ENCODE results near the gene PTP4A1.

PTP4A1 gene

GRCh38 chr6:63556369-63556768 lies 15.9 kb upstream of the PTP4A1 start:
- TF ChIP-seq CTCF (IDR thresholded peaks at IDR 0.05; ENCODE audit: insufficient read depth, low read length, poor library complexity, severe bottlenecking) = no peak
- no peak overlapping the region for H3K4me3 ChIP-seq (replicated peaks; ENCODE audit: low read depth, low read length)
- H3K27me3 ChIP-seq (replicated peaks; ENCODE audit: control insufficient read depth, insufficient read depth, low read length) = no peaks in the 10 kb centered on the region
- DNase-seq (ENCODE audit: extremely low read depth, insufficient read length) = no peak
- H3K36me3 ChIP-seq (ENCODE audit: control insufficient read depth, insufficient read depth, low read length) = no peaks in the 10 kb centered on the region

- TF ChIP-seq CTCF (IDR thresholded peaks at IDR 0.05; ENCODE audit: insufficient read depth, low read length, poor library complexity, severe bottlenecking) = no peak
- no peaks in the 10 kb centered on the region for H3K36me3 ChIP-seq (ENCODE audit: control insufficient read depth, insufficient read depth, low read length)
- no peaks in the 10 kb centered on the region for H3K27me3 ChIP-seq (replicated peaks; ENCODE audit: control insufficient read depth, insufficient read depth, low read length)
- no peak for DNase-seq (ENCODE audit: extremely low read depth, insufficient read length)
- no peak overlapping the region for H3K4me3 ChIP-seq (replicated peaks; ENCODE audit: low read depth, low read length)
These were observed 14.0 kb upstream of the PTP4A1 start for GRCh38 chr6:63558278-63558677.

GRCh38 chr6:63560801-63561287 lies 11.4 kb upstream of the PTP4A1 start:
- no peaks in the 10 kb centered on the region for H3K27me3 ChIP-seq (replicated peaks; ENCODE audit: control insufficient read depth, insufficient read depth, low read length)
- TF ChIP-seq CTCF (IDR thresholded peaks at IDR 0.05; ENCODE audit: insufficient read depth, low read length, poor library complexity, severe bottlenecking) = no peak
- DNase-seq (ENCODE audit: extremely low read depth, insufficient read length) = no peak
- no peaks in the 10 kb centered on the region for H3K36me3 ChIP-seq (ENCODE audit: control insufficient read depth, insufficient read depth, low read length)
- H3K4me3 ChIP-seq (replicated peaks; ENCODE audit: low read depth, low read length) = no peak overlapping the region

GRCh38 chr6:63561288-63561687 lies 11.0 kb upstream of the PTP4A1 start:
- Histone ChIP-seq H3K27me3 (replicated peaks; ENCODE audit: control insufficient read depth, insufficient read depth, low read length) (no peaks in the 10 kb centered on the region), H3K4me3 (replicated peaks; ENCODE audit: low read depth, low read length) (no peak overlapping the region)
- DNase-seq (ENCODE audit: extremely low read depth, insufficient read length) = no peak

GRCh38 chr6:63563235-63563634 lies 9.0 kb upstream of the PTP4A1 start:
- no peak for DNase-seq (ENCODE audit: extremely low read depth, insufficient read length)
- Histone ChIP-seq H3K27me3 (replicated peaks; ENCODE audit: control insufficient read depth, insufficient read depth, low read length) (no peaks in the 10 kb centered on the region), H3K4me3 (replicated peaks; ENCODE audit: low read depth, low read length) (no peak overlapping the region), H3K36me3 (ENCODE audit: control insufficient read depth, insufficient read depth, low read length) (no peaks in the 10 kb centered on the region)
- no peak for TF ChIP-seq CTCF (IDR thresholded peaks at IDR 0.05; ENCODE audit: insufficient read depth, low read length, poor library complexity, severe bottlenecking)

More at GRCh38 chr6:63561288-63561687, 11.0 kb upstream of the PTP4A1 start:
- no peak for TF ChIP-seq CTCF (IDR thresholded peaks at IDR 0.05; ENCODE audit: insufficient read depth, low read length, poor library complexity, severe bottlenecking)
- H3K36me3 ChIP-seq (ENCODE audit: control insufficient read depth, insufficient read depth, low read length) = no peaks in the 10 kb centered on the region
